Prostate gland (tissue), 2 donors: ENCODE measurements around the gene NDFIP2. TPM values are rescaled to one million over a fixed set of nuclear protein-coding genes. Genes with fewer than 3 reads are reported as not detected.

Source experiments
- DNase-seq: peaks from one replicate; pipeline ENCODE4 v3.0.0-alpha.2; 2019; ENCODE audit warnings: low spot score
- H3K27ac ChIP-seq, 2 donors: fragments of 200-600 bp; sonication (generic); 2 replicates each; pipeline ENCODE4 v1.5.1; 2017 to 2019
- H3K27me3 ChIP-seq: fragments of 200-600 bp; sonication (generic); replicated peaks from 2 replicates; pipeline ENCODE4 v1.5.1; 2019; ENCODE audit not compliant: insufficient read depth
- H3K36me3 ChIP-seq, 2 donors: fragments of 200-600 bp; sonication (generic); 1 replicate in 1 of 2; 2 replicates in 1 of 2; pipeline versions ENCODE4 v1.5.1 to v1.8.1; 2017 to 2019
- H3K4me1 ChIP-seq: fragments of 200-600 bp; sonication (generic); replicated peaks from 2 replicates; pipeline ENCODE4 v1.5.1; 2019
- H3K4me3 ChIP-seq, 2 donors: fragments of 200-600 bp; sonication (generic); 2 replicates each; pipeline ENCODE4 v1.5.1; 2017 to 2019
- H3K9me3 ChIP-seq: fragments of 200-600 bp; sonication (generic); 2 replicates; pipeline ENCODE4 v1.5.1; 2017
- CTCF ChIP-seq, 4 experiments: fragments of 200-600 bp in 2 of 4; fragments of 450-650 bp in 2 of 4; sonication (generic) in 2 of 4; IDR thresholded peaks; 1 replicate in 3 of 4; 2 replicates in 1 of 4; pipeline ENCODE4 v1.5.1; 2016 to 2019; ENCODE audit warnings: antibody characterized with exemption in 4 of 4, mild to moderate bottlenecking in 2 of 4, moderate library complexity in 2 of 4
- POLR2A ChIP-seq: fragments of 450-650 bp; IDR thresholded peaks from one replicate; pipeline ENCODE4 v1.6.1; 2016; ENCODE audit warnings: antibody characterized with exemption, mild to moderate bottlenecking
- POLR2AphosphoS5 ChIP-seq: sonication (generic); formaldehyde crosslinking; IDR thresholded peaks from one replicate; pipeline ENCODE4 v1.6.1; 2017; ENCODE audit warnings: antibody characterized with exemption
- WGBS: methylation state at CpG from one replicate; pipeline ENCODE4 v1.1.5; 2018; 5-methylcytosine and 5-hydroxymethylcytosine counted together
- intact Hi-C: fragments of 100-400 bp; cut with DNase I; formaldehyde crosslinking; loops from one replicate; pipeline ENCODE4 v1.14.2; 2022
- total RNA-seq, 2 donors: library from RNA; depleted of rRNA; stranded (reverse); fragments of >200 nt; gene quantifications; one replicate each; pipeline ENCODE4 v1.1.0, GENCODE V29; 2016

The NDFIP2 gene
- total RNA-seq, 2 donors from 2014 or later, result 22.2 to 30.8 TPM

- no peak for TF ChIP-seq CTCF (IDR thresholded peaks at IDR 0.05)
- TF ChIP-seq POLR2A, result no peak
- TF ChIP-seq POLR2AphosphoS5, result no peak
- intact Hi-C loops, result no loop called here
- H3K9me3 ChIP-seq, result no peaks in the 10 kb centered on the region
- 56% methylated on average over 3 of the region's 3 CpGs for WGBS
- H3K27ac ChIP-seq, result no peak overlapping the region
- no peaks in the 10 kb centered on the region for H3K36me3 ChIP-seq
- H3K27me3 ChIP-seq, result no peaks in the 10 kb centered on the region
- no peaks in the 10 kb centered on the region for H3K4me1 ChIP-seq
- DNase-seq, result no peak
- peak overlapping the region; percentile 77 to 89 for H3K4me3 ChIP-seq
Observed at GRCh38 chr13:79482281-79482970, 1.5 kb downstream of the NDFIP2 start.

GRCh38 chr13:79483086-79483706, 2.2 kb downstream of the NDFIP2 start:
- intact Hi-C loops, result no loop called here
- Histone ChIP-seq H3K4me3 (no peak overlapping the region), H3K27ac (no peak overlapping the region), H3K27me3 (no peaks in the 10 kb centered on the region), H3K4me1 (no peaks in the 10 kb centered on the region), H3K36me3 (no peaks in the 10 kb centered on the region), H3K9me3 (no peaks in the 10 kb centered on the region)
- 60% methylated on average over 4 of the region's 4 CpGs for WGBS
- no peak for TF ChIP-seq CTCF (IDR thresholded peaks at IDR 0.05)
- TF ChIP-seq POLR2A, result no peak
- TF ChIP-seq POLR2AphosphoS5, result no peak
- no peak for DNase-seq

- peak overlapping the region; percentile 3 to 15 for H3K27ac ChIP-seq
- no peaks in the 10 kb centered on the region for H3K27me3 ChIP-seq
- TF ChIP-seq POLR2A (peak; percentile 14), CTCF (IDR thresholded peaks at IDR 0.05) (no peak), POLR2AphosphoS5 (peak; percentile 69)
- no peaks in the 10 kb centered on the region for H3K4me1 ChIP-seq
- no peaks in the 10 kb centered on the region for H3K9me3 ChIP-seq
- H3K36me3 ChIP-seq, result no peaks in the 10 kb centered on the region
- 43% methylated on average over 4 of the region's 4 CpGs for WGBS
- H3K4me3 ChIP-seq, result no peak overlapping the region
- intact Hi-C loops, result no loop called here
- peak; percentile 59 for DNase-seq
Observed at GRCh38 chr13:79485014-79485811, 4.3 kb downstream of the NDFIP2 start.

GRCh38 chr13:79486433-79487188, 5.7 kb downstream of the NDFIP2 start:
- Histone ChIP-seq H3K9me3 (no peaks in the 10 kb centered on the region), H3K27ac (no peak overlapping the region), H3K4me1 (no peaks in the 10 kb centered on the region), H3K4me3 (no peak overlapping the region), H3K27me3 (no peaks in the 10 kb centered on the region), H3K36me3 (no peaks in the 10 kb centered on the region)
- 84% methylated on average over 6 of the region's 6 CpGs for WGBS
- TF ChIP-seq POLR2AphosphoS5 (no peak), CTCF (IDR thresholded peaks at IDR 0.05) (no peak), POLR2A (no peak)
- intact Hi-C loops, result no loop called here
- no peak for DNase-seq
